ENCODE data around the gene ARMC5. TPM values are rescaled to one million over a fixed set of nuclear protein-coding genes. Genes with fewer than 3 reads are reported as not detected.

Gene ARMC5
- polyA plus RNA-seq, 1 donor from 2014 or later = 27.6 TPM

GRCh38 chr16:31479751-31480150, 20.4 kb downstream of the ARMC5 start:
- H4K20me1 ChIP-seq (ENCODE audit: insufficient read depth) = no peaks in the 10 kb centered on the region
- H3K4me3 ChIP-seq (ENCODE audit: low read length) = no peak overlapping the region
- H3K36me3 ChIP-seq (ENCODE audit: insufficient read depth, low read length) = no peaks in the 10 kb centered on the region
- no peak overlapping the region for H2AFZ ChIP-seq (ENCODE audit: low read depth, low read length)
- no peaks in the 10 kb centered on the region for H3F3A ChIP-seq (ENCODE audit: insufficient read depth, low read length, poor library complexity, severe bottlenecking)
- H3K79me2 ChIP-seq (replicated peaks; ENCODE audit: insufficient read depth, low read length) = no peaks in the 10 kb centered on the region
- H3K9me2 ChIP-seq (ENCODE audit: insufficient read depth, low read length) = no peaks in the 10 kb centered on the region
- no peak overlapping the region for H3K4me2 ChIP-seq (ENCODE audit: low read length)
- TF ChIP-seq CTCF (IDR thresholded peaks at IDR 0.05; ENCODE audit: poor library complexity, severe bottlenecking) = no peak
- no peak for TF ChIP-seq TAF1 (IDR thresholded peaks at IDR 0.05; ENCODE audit: low read depth)
- no peak for TF ChIP-seq POLR2AphosphoS5 (IDR thresholded peaks at IDR 0.05)
- H3K9ac ChIP-seq (ENCODE audit: low read length) = no peak overlapping the region
- peaks cover 56% of the 10 kb centered on the region for H3K27me3 ChIP-seq (ENCODE audit: insufficient read depth, low read depth, low read length)
- H3K9me3 ChIP-seq (ENCODE audit: low read length) = no peaks in the 10 kb centered on the region
- no peak overlapping the region for H3K27ac ChIP-seq (ENCODE audit: low read length)

GRCh38 chr16:31480851-31481536, 21.7 kb downstream of the ARMC5 start:
- no peak overlapping the region for H2AFZ ChIP-seq (ENCODE audit: low read depth, low read length)
- H3K9me2 ChIP-seq (ENCODE audit: insufficient read depth, low read length) = no peaks in the 10 kb centered on the region
- no peak overlapping the region for H3K27ac ChIP-seq (ENCODE audit: low read length)
- no peak overlapping the region for H3K4me2 ChIP-seq (ENCODE audit: low read length)
- no peaks in the 10 kb centered on the region for H3K79me2 ChIP-seq (replicated peaks; ENCODE audit: insufficient read depth, low read length)
- H3K4me3 ChIP-seq (ENCODE audit: low read length) = no peak overlapping the region
- no peak for TF ChIP-seq TAF1 (IDR thresholded peaks at IDR 0.05; ENCODE audit: low read depth)
- no peak for TF ChIP-seq SMC3 (conservative IDR thresholded peaks at IDR 0.05; ENCODE audit: poor library complexity)
- no peaks in the 10 kb centered on the region for H4K20me1 ChIP-seq (ENCODE audit: insufficient read depth)
- no peaks in the 10 kb centered on the region for H3K9me3 ChIP-seq (ENCODE audit: low read length)
- H3K36me3 ChIP-seq (ENCODE audit: insufficient read depth, low read length) = no peaks in the 10 kb centered on the region
- H3K27me3 ChIP-seq (ENCODE audit: insufficient read depth, low read depth, low read length) = peaks cover 55% of the 10 kb centered on the region
- H3F3A ChIP-seq (ENCODE audit: insufficient read depth, low read length, poor library complexity, severe bottlenecking) = no peaks in the 10 kb centered on the region
- H3K9ac ChIP-seq (ENCODE audit: low read length) = no peak overlapping the region

GRCh38 chr16:31483081-31483480, 23.8 kb downstream of the ARMC5 start, which contains the start of gene SLC5A2:
SLC5A2 (plus strand) TSS chr16:31483123; CDS start chr16:31483137, 14 bp downstream.
- Histone ChIP-seq H3K36me3 (ENCODE audit: insufficient read depth, low read length) (no peaks in the 10 kb centered on the region), H3K27ac (ENCODE audit: low read length) (no peak within 1 kb of the TSS)

More at GRCh38 chr16:31483081-31483480, 23.8 kb downstream of the ARMC5 start, which contains the start of gene SLC5A2:
- Histone ChIP-seq H3K4me3 (ENCODE audit: low read length) (no peak within 1 kb of the TSS), H2AFZ (ENCODE audit: low read depth, low read length) (no peak within 1 kb of the TSS), H3K9me2 (ENCODE audit: insufficient read depth, low read length) (no peaks in the 10 kb centered on the region), H4K20me1 (ENCODE audit: insufficient read depth) (no peaks in the 10 kb centered on the region), H3F3A (ENCODE audit: insufficient read depth, low read length, poor library complexity, severe bottlenecking) (no peaks in the 10 kb centered on the region), H3K4me2 (ENCODE audit: low read length) (no peak within 1 kb of the TSS), H3K9me3 (ENCODE audit: low read length) (no peaks in the 10 kb centered on the region), H3K27me3 (ENCODE audit: insufficient read depth, low read depth, low read length) (peaks cover 56% of the 10 kb centered on the region), H3K9ac (ENCODE audit: low read length) (no peak within 1 kb of the TSS), H3K79me2 (replicated peaks; ENCODE audit: insufficient read depth, low read length) (no peaks in the 10 kb centered on the region)
- no peak for TF ChIP-seq REST (IDR thresholded peaks at IDR 0.05; ENCODE audit: borderline replicate concordance)
- TF ChIP-seq POLR2AphosphoS5 (IDR thresholded peaks at IDR 0.05) = no peak
- TF ChIP-seq EP300 (conservative IDR thresholded peaks at IDR 0.05; ENCODE audit: poor library complexity, severe bottlenecking) = no peak
- no peak for TF ChIP-seq MXI1 (conservative IDR thresholded peaks at IDR 0.05; ENCODE audit: poor library complexity, severe bottlenecking)
- no peak for TF ChIP-seq CTCF (IDR thresholded peaks at IDR 0.05; ENCODE audit: poor library complexity, severe bottlenecking)
- TF ChIP-seq RAD21 (conservative IDR thresholded peaks at IDR 0.05) = no peak
- TF ChIP-seq EZH2 (IDR thresholded peaks at IDR 0.05; ENCODE audit: borderline replicate concordance, insufficient read depth, low read length, poor library complexity, severe bottlenecking) = no peak
- no peak for TF ChIP-seq SMC3 (conservative IDR thresholded peaks at IDR 0.05; ENCODE audit: poor library complexity)
- TF ChIP-seq TAF1 (IDR thresholded peaks at IDR 0.05; ENCODE audit: low read depth) = no peak

Measured in neural cell (in vitro differentiated cells).